HG02759 (cell line): Measurements from ENCODE around the gene SLC35A1.
"Not testable (repeated sequence)": the region's sequence is repeated elsewhere in the genome, so short reads cannot be mapped to it uniquely, and the experiment has no call there.

Experiments
- ATAC-seq: cut with Tn5 transposase; IDR thresholded peaks from one replicate; pipeline ENCODE4 v1.9.1; 2021; ENCODE audit warnings: mild to moderate bottlenecking, moderate library complexity; ENCODE audit not compliant: unreplicated experiment

The SLC35A1 gene, protein sequence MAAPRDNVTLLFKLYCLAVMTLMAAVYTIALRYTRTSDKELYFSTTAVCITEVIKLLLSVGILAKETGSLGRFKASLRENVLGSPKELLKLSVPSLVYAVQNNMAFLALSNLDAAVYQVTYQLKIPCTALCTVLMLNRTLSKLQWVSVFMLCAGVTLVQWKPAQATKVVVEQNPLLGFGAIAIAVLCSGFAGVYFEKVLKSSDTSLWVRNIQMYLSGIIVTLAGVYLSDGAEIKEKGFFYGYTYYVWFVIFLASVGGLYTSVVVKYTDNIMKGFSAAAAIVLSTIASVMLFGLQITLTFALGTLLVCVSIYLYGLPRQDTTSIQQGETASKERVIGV

DNA sequence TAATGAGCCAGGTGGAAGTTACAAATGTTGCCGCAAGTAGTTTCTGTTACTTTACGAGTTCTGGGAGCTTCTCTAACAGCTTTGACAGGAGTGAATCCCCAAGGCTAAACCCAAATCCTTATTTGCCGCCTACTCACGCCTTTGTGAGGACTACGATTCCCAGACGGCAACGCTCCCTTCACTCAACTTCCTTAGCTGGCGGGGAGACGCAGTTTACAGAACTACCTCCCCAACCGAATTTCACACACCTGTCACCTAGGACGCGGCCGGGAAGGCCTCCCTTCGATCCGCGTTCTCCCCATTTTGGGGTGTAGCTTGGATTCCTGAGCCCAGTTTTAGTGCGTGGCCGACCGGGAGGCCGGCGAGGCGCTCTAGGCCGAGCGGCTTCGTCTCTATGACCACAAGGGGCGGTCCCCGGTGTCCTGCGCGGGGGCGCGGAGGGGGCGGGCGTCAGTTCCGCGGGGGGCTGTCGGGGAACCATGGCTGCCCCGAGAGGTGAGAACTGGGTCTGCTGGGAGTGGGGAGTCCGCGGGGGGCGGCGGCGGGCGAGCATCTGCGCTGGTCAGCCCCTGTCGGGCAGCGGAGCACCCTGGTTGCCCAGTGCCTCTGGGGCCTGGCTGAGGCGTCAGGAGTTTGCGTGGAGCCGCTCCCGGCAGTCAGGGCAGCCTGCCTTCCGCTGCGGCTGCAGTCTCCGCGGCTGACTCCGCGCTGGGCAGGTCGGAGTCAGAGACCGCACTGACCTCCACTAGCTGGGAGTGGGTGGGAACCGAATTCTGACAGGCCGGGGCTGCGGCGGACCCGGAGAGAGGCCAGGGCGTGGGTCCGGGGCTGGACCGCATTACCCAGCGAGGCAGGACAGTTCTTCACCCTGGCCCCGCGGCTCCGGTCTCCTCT, at the start of gene SLC35A1:
TSS of gene SLC35A1 (plus strand) at position 450 of the 894 bp plus-strand sequence. CDS start at position 480, 30 bp downstream.
- ATAC-seq, result peak; percentile 94

DNA sequence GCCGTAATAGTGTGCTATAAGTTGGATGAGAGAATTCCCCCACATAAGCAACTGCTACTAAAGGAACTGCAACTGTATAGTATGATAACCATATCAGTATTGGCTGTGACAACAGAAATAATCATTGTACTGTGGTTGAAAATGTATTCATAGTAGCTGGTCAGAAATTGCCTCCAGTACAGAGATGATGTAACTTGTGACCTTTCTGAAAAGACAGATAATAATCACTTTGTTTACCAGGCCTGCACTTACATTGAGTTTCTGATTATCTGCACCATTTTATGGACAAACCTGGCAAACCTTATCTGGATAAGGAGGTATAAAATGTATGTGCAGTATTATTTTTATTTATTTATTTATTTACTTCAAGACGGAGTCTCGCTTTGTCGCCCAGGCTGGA, 46.0 kb upstream of the SLC35A1 start:
- no peak for ATAC-seq

DNA sequence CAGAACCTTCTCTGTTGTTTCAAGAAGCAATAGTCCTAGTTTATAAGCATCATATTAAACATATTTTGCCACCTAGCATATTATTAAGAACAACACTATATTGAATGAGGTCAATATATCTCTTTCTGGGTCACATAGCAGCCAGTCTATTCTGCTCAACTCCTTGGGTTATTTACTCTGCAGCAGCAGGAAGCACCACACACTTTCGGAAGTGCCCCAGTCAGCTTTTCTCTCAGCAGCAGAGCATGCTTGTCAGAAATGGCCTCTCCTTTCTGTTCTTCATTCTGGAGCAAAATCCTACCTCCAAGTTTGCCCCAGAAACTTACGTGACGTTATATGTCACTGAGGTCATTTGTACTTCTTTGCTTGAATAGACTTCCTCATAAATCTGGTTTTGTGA, 42.3 kb upstream of the SLC35A1 start:
- ATAC-seq, result no peak

DNA sequence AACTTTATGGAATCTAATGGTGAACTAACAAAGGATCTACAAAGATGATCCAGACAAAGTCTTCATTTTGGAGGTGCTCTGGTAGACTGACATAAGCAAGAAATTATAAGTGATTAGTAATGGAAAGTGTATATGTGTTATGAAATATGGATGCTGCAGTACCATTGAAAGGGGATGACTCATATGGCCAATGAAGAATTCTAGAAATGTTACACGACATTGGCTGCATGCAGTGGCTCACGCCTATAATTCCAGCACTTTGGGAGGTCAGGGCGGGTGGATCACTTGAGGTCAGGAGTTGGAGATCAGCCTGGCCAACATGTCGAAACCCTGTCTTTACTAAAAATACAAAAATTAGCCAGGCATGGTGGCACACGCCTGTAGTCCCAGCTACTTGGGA, 41.5 kb upstream of the SLC35A1 start:
- ATAC-seq, result no peak

DNA sequence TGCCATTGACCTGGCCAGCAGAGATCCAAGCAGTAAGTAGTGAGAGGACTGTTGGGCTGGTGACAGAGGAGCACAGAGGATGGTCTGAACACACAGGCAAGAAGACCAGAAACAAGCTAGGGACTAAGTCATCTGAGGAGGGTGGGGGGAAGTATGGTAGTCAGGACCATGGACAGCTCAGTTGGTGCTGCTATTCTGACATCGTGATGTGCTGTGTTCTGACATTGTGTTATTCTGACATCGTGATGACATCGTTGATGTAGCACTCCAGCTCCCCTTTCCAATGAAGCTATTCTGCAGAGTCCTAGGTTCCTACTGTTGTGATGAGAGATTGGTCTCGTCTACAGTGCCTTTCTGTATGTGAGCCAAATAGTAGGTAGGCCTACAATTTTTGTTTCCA, 36.3 kb upstream of the SLC35A1 start:
- no peak for ATAC-seq

DNA sequence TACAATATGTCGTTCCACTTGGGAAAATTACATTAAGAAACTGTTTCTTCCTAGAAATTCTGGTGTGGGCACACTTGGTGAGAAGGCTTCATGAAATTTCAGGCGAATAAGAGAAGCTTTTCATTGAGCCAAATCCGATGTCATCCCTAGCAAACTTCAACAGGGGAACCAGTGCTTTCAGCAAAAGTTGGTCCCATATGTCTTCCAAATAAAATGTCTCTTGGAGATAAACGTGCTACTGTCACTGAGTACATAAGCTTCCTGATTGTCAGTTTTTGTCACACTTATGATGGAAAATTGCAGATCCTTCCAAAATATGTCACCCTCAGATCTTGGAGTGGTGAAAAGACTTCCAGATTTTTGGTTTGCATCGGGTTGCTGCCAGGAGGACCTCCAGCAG, 31.1 kb upstream of the SLC35A1 start:
- ATAC-seq, result no peak

DNA sequence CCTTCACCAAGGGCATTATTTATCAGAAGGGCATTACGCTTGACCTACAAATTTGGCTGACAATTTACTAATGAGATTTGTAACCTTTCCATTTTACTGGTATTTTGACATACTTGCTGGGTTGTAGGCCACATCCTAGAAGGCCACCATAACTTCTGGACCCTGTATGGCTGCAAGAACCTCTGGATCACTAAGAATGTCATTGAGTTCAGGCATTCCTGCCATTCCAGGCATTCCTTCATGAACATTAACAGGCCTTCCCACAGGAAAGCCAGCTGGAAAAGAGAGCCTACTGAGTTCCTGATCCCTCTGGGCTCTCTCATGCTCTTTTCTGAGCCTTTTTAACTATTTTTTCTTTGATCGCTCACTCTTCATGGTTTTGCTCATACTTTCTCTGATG, 28.4 kb upstream of the SLC35A1 start:
- ATAC-seq, result no peak

DNA sequence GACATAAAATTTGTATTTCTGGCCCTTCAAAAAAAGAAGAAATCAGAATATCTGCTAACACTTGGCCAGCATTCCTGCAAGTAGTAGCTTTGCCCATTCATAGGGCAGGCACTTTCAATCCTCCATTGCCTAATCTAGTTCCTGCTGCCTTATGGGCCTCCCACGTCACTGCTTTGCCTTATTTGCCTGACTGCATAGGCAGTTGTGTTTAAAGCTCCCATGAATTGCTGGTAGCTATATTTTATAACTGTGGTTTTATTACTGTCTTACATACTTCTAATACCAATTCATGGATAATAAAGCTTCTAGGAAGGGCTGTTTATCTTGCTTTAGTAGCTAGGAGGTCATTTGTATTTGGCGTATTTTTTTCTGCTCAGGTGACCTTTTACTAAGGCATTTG, 7.7 kb upstream of the SLC35A1 start:
- no peak for ATAC-seq

DNA sequence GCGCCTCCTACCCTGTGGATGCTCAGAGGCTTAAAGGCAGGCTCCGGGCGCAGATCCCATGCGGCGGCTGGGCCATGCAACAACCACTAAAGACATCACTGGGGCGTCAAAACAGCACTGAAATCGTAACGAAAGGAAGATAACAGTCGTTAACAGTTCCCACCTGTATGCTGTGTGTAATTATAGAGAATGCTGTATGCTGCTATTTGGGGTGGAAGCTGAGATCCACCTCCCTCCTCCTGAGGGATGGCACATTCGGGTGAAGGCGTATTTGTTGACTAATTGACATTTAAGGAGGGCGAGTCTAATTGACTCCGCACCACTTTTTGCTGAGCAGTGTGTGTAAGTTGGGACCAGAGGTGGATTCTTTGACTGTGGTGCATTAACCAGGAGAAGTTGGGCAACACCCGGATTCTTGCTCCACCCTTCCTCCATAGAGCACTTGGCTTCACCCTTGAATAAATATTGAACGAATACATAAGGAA, 687 bp downstream of the SLC35A1 start:
- ATAC-seq, result peak; percentile 72

DNA sequence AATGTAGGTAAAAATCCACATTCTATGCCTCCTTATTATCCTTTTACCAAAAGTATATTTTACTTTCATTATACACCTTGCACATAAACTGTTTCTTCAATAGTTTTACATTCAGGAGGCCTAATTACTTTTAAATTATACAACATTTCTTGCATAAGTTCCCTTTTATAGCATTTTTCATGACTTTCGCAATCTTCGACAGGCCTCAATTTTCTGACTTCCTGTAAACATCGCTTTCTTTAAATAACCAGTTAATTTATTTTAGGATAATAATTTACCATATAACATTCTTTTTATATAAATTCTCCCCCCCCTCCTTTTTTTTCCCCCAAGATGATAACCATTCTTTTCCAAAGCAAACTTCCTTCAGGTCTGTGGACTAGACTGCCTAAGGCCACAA, 9.2 kb downstream of the SLC35A1 start:
- ATAC-seq, result no peak

DNA sequence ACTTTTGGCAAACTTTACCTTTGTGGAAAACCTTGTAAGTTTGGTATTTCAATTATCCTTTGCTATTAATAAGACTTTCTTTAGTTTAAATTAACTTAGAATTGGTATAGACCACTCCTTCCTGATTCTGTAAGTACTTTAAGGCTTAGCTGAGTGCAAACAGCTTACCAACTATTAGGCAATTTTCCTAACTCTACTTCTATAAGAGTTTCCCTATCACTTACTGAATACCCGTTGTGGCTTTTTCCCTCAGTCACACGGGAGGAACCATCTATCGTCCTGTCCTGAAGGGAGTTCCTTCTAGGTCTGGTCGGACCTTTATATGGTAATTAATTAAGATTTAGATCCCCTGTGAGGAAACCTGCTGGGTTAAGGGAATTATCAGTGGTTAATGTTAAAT, 9.6 kb downstream of the SLC35A1 start:
- ATAC-seq, result no peak

DNA sequence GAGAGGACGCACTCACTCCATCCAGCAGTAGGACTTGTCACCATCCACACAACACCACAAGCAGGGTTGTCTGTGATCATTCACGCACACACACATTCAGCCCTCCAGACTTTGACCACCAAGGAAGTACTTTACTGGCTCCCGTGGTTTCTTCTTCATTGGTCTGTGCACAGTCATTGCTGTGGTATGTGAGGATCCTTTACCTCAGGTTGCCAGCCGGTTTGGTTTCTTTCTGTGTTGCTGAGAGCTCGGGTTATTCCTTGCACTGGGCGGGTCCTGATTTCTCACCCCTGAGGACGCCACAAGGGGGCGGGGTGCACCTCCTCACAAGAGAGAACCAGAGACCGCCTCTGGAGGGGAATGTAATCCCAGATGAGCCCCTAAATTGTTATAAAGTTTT, 11.2 kb downstream of the SLC35A1 start:
- no peak for ATAC-seq

DNA sequence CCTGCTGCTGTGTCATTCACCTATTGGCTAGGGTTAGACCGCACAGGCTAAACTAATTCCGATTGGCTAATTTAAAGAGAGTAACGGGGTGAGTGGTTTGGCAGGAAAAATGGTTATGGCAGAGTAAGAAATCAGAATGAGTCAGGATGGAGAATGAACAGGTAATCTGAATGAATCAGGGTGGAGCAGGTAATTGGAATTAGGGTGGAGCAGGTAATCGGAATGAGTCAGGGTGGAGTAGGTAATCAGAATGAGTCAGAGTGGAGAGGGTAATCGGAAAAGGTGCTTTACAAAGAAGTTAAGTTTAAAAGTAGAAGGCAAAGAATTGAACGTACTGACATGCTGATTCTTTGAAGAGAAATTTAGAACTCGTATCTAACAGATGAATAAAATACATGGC, 11.7 kb downstream of the SLC35A1 start:
- no peak for ATAC-seq

DNA sequence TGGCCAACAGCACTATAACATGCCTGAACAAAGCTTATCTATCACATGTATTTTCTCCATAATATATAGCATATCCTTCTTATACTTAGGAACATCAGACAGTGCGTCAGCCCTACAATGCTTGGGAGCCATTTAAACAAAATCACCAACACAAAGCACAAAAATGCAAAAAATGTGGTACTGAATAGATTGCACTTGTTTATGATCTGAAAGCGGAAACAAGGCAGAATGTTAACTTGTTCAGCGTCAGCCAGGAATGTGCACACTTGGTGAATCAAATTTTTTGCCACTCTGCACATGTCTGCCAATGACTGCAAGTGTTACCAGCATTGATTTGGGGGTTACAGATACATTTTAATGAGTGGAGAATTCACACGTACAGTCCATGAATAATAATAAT, 14.8 kb downstream of the SLC35A1 start:
- no peak for ATAC-seq

DNA sequence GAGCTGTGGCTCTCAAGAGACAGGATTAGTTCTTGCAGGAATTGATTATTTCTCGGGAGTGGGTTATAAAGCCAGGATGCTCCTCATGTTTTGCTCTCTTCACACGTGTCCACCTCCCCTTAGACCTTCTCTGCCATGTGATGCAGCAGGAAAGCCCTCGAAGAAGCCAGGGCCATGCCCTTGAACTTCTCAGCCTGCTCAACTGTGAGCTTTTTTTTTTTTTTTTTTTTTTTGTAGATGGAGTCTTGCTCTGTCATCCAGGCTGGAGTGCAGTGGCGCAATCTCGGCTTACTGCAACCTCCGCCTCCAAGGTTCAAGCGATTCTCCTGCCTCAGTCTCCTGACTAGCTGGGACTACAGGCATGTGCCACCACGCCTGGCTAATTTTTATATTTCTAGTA, 16.6 kb downstream of the SLC35A1 start:
- ATAC-seq, result not testable (repeated sequence)

DNA sequence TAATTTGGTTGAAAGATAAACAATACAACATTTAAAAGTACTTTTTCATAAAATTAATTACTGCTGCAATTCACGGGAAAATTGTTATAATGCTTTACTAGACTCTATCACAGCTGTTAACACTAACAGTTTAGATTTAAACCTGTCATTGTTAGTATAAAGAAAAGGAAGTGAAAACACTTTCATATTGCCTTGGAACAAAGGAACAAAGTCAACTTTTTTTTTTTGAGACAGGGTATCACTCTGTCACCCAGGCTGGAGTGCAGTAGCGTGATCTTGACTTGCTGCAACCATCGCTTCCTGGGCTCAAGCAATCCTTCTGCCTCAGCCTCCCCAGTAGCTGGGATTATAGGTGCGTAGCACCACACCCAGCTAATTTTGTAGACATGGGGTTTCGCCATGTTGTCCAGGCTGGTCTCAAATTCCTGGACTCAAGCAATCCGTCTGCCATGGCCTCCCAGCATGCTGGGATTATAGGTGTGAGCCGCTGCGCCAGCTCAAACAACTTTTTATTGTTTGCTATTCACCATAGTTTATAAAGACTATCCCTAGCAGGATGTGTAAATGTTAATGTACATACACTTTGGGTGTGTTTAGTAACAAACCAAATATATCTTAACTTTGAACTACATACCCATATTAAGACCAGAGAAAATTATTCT, 22.1 kb downstream of the SLC35A1 start:
- peak; percentile 79 for ATAC-seq

DNA sequence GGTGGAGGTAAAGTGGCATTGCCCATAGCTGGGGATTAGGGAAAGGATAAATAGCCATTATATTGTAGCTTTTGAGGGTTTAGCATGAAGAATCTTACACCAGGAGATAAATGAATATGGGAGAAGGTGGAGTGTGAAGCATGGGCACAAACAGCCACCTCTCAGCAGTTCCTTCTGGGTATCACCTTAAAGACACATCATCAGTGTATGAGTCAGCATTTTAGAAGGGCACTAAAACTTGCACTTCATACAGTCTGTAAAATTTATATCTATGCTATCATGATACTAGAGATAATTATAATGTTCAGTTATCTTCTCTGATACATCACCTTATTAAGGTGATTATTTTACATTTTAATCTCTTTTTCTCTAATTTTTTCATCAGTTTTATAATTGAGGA, 25.3 kb downstream of the SLC35A1 start:
- ATAC-seq, result no peak

DNA sequence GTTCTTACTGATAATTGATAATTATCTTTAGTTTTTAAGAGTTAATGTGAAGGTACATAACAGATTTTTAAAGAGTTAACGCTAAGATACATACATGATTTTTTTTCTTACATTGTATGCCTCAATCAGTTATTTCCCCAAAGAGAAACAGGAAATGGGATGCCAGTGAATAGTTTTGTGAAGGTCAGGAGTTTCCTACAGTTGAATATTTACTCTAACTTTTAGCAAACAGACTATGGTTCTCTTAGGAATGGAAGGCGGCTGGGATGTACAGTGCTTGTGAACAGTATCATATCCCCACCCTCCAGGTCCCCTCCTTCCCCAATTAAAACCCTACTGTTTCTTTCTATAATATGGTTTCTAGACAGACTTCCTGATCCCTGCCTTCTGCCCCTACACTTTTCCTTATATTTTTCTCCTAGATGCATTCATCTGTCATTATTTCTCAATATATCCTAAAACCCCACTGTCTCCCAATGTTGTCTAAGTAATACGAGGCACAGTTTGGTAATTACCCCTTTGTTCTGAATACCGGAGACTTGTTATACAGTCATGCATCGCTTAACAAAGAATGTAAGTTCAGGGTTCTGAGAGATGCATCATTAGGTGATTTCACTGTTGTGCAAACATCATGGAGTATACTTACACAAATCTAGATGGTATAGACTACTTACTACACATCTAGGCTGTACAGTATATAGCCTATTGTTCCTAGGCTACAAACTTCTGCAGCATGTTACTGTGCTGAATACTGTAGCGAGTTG, 29.2 kb downstream of the SLC35A1 start:
- ATAC-seq, result no peak

DNA sequence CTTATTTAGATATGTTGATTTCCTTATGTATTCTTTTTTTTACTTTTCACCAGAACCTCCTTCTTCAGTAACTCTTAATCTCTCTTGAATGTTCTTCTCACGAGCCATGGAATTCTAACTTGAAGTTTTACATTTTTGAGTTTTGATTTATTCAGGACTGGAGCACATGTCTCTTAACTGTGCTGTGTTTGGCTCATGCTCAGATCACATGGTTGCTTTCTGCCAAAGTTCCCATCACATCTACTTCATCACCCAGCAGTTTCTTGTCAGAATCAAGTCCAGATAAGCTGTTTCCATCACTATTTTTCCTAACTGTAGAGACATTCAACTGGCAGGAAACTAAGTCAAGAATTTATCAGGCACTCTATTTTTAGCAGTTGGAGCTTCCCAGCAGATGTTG, 31.7 kb downstream of the SLC35A1 start:
- ATAC-seq, result no peak

DNA sequence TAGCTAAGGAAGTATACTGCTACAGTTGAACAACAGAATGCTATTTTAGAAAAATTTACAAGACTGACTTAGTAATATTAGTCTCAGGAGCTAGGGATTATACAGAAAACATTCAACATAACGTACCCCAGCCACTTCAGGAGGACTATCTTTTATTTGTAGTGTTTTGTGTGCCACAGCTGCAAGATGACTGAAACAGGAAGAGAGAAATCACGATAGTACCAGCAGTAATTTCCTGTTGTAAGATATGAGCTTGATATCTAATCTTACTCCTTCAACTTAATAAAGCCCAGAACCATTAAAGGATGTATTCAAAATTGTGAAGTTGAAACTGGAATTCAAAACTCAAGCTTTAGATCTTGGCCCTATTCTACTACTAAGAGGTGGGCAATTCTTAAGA, 42.1 kb downstream of the SLC35A1 start:
- no peak for ATAC-seq

DNA sequence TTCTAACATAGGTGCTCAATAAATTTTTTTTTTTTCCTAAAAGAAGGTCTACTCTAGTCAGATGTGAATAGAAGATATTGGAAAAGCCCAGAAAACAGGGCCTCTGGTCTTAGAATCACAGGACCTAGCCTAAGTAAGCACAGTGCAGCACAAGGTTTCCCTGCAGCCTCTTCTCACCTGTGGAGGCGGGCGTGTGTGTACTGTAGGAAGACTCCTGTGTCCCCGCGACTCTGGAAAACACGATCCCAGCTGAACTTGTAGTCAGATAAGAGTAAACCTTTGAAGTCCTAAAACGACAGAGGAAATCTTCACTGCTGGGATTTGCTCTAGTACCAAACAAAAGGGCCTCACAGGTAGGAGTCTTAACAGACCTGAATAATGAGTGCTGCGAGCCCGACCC, 45.7 kb downstream of the SLC35A1 start:
- ATAC-seq, result no peak
